ENCODE measurements around the gene ZBTB40.

Gene ZBTB40

DNA sequence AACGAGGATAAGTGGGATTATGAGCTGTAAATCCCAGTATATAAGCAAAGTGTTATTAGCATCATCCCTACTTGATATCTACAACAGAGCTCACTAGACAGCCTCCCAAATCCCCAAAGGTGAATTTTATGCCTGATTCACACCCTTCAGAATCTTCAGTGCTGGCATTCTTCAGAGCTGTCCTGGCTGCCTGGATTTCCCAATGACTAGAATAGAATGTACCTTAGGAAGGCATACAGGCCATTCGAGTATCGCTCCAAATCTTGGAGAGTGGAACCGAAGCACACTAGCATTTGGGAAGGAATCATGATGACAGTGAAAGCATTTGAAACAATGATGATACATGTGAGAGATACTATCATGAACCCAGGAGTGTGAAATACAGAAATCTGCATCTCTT, 22.3 kb downstream of the ZBTB40 start:
- DNase-seq: no peak

DNA sequence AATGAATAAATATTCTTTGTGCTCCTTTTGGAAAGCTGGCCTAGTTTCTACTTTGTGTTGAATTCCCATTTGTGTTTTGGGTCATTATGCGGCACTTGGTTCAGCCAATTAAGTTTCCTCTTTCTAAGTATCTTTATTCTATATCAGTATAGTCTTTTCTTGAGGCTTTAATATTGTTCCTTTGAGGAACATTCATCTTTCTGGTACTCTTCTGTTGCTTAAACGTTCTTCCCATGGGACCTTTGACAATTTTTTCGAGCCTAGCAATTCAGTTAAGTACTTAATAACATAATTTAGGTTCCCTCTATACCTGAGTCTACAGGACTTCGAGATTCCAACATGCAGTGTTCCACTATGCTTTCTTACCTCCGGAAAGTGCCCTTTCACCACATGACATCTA, 24.9 kb downstream of the ZBTB40 start:
- no peak for DNase-seq

DNA sequence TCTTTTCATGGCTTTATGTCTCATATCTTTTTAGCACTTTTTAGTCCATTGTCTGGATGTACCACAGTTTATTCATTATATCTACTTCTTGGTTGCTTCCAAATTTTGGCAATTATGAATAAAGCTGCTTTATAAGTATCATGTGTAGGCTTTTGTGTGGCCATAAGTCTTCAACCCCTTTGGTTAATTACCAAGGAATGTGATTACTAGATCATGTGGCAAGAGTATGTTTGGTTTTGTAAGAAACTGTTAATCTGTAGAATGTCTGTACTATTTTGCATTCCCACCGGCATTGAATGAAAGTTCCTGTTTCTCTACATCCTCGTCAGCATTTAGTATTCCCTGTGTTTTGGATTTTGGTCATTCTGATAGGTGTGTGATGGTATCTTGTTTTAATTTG, 31.5 kb downstream of the ZBTB40 start:
- DNase-seq: no peak

DNA sequence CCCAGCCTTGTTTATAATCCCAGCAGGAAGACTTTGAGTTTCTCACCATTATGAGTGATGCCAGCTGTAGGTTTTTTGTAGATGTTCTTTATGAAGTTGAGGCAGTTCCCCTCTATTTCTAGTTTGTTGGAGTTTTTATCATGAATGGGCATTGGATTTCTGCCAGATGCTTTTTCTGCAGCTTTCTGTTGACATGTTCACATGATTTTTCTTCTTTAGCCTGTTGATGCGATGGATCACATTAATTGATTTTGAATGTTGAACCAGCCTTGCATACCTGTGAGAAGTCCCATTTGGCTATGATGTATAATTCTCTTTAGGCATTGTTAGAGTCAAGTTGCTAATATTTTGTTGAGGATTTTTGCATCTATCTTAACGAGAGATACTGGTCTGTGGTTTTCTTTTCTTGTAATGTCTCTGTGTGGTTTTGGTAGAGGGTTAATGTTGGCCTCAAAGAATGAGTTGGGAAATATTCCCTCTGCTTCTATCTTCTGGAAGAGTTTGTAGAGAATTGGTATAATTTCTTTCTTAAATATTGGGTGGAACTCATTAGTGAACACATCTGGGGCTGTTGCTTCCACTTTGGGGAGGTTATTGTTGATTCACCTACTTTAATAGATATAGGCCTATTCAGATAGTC, 33.2 kb downstream of the ZBTB40 start:
- no peak for DNase-seq

DNA sequence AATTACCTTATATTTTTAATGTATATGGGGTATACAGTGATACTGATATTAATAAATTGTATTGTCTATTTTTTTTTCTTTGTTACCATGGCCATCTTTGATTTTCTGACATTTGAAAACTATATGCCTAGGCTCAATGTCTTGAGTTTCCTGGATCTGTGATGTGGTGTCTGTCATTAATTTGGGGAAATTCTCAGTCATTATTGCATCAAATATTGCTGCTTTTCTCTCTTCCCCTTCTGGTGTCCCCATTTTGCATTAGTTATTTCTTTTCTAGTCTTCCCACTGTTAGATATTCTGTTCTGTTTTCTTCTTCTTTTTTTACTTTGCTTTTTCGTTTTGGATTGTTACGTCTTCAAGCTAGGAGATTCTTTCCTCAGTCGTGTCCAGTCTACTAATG, 33.8 kb downstream of the ZBTB40 start:
- DNase-seq: no peak

DNA sequence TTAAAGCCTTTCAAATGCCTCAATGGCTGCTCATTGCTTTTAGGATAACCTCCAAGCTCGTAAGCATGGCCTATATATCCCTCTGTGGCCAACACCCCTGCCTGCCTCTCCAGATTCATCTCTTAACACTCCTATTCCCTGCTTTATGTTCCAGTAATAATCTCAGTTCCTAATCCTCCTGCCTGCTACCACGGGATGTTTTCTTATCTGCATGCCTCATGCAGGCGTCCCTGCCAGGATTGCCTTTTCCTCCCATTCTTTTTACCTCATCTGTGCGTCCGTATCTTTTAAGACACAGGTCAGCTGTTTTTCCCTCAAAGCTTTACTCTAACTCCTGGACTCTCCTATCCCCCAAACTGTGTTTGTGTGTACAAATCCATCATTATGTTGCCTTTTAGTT, 36.1 kb downstream of the ZBTB40 start:
- no peak for DNase-seq

DNA sequence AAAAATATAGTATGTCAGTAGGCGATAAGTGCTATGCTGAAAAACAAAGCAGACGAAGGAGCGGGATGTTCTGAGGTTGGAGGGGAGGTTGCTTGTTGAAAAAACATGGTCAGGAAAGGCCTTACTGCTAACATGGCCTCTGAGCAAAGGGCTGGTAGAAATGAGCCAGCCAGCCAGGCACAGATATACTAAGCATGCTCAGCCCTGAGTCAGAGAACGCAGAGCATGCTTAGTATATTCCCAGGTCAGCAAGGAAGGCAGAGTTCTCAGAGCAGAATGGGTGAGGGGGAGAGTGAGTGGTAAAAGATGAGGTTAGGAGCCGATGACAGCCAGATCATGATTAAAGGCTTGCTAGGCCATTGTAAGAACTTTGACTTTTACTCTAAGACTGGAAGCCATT, 36.7 kb downstream of the ZBTB40 start:
- DNase-seq: no peak

DNA sequence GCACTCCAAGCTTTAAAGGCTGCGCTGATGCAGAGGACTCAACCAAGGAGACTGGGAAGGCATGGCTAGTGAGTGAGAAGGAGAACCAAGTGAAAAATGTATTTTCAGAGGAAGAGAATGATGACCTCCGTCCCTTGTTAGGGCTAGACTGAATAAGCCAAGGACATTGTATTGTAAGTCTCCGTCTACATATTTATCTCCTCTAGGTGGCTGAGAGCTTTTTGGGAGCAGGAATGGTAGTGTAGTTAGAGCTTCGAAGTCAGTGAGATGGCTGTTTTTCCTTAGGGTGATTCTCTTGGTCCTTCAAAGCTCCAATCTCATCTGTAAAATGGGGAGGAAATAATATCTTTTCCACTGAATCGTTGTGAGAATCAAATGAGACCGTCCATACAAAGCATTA, 37.6 kb downstream of the ZBTB40 start:
- DNase-seq: no peak

DNA sequence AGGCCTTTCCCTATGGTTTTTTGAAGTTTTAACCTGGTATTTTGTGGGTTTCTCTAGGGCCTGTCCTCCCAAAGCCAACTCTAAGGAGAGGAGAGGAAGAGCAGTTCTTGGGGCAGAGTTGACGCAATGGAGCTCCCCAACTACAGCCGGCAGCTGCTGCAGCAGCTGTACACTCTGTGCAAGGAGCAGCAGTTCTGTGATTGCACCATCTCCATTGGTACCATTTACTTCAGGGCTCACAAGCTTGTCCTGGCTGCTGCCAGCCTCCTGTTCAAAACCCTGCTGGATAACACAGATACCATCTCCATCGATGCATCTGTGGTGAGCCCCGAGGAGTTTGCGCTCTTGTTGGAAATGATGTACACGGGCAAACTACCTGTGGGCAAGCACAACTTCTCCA, 38.2 kb downstream of the ZBTB40 start:
- DNase-seq: no peak

DNA sequence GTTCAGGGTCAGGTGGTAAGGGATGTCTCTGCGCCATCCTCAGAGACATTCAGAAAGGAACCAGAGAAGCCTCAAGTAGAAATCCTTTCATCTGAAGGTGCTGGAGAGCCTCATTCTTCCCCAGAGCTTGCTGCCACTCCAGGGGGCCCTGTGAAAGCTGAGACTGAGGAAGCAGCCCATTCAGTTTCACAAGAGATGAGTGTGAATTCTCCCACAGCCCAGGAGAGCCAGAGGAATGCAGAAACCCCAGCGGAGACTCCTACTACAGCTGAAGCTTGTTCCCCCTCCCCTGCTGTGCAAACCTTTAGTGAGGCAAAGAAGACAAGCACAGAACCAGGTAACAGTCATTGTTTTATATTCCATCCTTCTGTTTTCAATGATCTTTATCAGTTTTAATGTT, 38.7 kb downstream of the ZBTB40 start:
- DNase-seq: no peak

DNA sequence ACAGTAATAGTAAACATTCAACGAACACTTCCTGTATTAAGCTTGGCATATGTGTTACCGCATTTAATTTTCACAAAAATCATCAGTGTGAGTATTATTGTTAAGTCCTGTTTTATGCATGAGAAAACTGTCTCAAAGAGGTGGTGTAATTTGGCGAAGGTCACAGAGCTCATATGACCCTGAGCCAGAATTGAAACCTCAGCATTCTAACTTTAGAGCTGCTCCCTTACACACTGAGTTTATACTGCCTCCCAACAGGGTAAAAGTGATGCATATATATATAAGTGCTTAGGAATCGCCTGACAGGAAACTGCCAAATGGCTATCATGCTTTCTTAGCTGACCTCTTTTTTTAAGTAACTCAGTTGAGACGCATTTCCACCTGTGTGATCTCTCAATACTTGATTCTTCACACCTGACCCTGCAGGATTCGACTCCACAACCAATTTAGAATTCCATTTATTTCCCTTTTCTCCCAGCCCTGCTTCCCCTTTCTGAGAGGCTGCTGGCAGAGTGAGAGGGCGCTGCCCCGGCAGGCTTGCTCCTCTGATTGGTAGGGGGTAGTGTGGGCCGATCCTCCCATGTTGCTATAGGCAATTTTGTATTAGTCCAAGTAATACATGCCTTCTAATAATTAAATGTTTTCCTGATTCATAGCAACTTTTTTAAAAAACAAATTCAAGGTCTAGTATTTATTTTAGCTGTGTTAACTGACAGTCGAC, 40.5 kb downstream of the ZBTB40 start:
- no peak for DNase-seq

DNA sequence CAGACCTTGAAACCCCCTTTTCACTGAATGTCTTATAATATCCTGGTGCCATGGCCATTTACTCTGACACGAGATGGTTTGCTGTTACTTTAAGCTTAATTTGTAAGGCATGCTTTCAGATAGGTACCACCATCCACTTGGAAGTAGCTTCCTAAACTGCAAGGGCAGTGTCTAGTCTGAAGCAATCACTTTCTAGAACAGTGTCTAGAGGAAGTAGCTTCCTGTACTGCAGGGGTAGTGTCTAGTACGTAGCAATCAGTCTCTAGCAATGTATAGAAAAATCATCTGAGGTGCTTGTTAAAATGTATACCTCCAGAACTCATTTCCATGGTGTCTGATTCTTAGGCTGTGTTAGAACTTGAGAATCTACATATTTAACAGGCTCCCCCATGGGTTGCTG, 42.5 kb downstream of the ZBTB40 start:
- DNase-seq: no peak

DNA sequence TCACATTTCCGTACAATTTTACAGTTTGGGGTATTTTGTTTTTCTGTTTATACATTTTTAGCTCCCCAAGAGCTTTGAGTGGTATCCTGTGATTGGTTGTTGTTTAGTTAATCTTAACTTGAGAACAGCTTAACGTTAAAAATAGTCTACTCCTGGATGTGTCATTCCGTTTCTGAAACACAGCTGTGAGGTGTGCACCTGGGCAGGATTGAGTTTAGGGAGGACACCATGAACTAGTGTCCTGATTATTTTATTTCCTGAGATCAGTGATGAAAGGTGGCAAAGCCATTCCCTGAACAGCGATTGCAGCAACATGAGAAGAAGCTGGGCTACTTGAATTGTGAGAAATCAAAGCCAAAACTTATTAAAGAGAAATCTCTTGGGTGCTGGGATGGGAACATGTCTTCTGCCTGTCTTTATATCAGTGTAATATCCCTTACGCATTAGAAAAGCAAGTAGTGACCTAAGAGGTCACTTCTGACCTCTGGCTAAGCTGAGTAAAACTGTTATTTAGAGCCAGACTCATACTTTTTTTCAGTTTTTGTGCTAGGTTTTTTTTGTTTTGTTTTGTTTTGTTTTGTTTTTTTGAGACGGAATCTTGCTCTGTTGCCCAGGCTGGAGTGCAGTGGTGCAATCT, 43.4 kb downstream of the ZBTB40 start:
- no peak for DNase-seq

DNA sequence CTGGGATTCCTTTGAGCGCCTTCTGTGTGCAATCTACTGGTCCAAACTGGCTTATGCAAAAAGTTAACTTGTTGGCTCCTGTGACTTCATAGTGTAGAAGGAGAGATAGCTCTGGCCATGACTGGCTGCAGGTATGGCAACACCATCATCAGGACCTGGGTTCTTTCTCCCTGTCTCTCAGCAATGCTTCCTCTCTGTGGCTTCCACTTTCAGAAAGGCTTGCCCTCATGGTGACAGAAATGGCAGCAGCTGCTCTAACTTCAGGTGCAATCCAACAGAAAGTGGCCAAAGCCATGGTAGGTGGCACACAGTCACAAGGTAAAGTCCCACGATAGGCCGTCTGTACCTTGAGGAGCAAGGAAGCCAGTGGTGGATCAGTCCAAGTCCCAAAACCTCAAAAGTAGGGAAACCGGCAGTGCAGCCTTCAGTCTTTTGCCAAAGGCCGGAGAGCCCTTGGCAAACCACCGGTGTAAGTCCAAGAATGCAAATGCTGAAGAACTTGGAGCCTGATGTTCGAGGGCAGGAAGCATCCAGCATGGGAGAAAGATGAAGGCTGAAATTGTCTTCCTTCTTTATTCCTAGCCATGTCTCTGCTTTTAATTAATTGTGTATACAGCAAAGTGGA, 45.0 kb downstream of the ZBTB40 start:
- no peak for DNase-seq

DNA sequence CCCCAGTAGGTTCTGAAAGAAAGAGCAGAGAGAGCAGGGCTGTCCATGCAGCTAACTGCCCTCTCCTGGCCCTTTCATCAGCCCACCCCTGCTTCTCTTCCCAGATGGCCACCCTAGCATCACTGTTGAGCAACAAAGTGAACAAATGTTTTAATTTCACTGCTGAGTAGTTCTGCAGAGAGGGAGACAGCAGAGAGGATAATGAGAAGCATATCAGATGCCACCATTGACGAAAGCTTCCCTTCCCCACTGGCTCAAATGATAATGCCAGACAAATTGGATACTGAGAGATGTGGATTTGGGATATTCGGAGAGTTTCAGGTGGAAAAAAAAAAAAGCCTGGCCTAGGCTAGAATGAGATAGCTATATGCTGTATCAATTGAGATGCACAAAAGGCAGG, 46.8 kb downstream of the ZBTB40 start:
- no peak for DNase-seq

DNA sequence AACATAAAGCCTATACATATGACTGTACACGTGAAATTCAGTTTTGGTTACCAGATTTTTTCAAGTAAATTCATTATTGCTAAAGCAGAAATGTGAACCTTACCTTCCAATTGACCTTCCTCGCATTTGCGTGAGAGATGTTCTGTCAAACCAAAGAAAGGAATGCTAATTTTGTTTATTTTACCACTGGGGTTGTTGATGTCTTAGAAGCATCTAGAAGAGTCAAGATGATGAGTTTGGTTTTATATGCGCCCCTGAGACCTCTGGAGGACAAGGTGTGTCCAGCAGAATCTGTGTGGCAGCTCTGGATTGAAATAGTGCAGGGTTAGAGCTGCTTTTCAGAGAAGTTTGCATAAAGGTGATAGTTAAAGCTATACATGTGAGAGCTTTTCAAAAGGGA, 48.4 kb downstream of the ZBTB40 start:
- no peak for DNase-seq

DNA sequence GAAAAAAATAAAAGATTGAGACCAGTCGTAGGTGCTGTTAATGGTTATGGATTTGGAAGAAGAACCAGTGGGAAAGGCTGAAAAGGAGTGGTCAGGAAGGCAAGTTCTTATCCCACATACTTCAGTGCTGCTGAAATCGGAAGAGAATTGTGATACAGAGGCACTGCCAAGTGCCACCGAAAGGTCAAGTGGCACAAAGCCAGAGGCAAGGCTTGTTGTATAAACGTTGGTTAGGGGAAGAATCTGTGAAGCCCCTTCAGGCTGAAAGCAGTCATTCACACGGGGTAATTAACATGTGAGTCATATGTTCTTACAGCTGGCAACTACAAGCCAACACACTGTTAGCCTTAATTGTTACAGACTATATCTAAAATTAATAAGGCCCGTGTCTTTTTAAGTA, 48.8 kb downstream of the ZBTB40 start:
- DNase-seq: peak; percentile 24

DNA sequence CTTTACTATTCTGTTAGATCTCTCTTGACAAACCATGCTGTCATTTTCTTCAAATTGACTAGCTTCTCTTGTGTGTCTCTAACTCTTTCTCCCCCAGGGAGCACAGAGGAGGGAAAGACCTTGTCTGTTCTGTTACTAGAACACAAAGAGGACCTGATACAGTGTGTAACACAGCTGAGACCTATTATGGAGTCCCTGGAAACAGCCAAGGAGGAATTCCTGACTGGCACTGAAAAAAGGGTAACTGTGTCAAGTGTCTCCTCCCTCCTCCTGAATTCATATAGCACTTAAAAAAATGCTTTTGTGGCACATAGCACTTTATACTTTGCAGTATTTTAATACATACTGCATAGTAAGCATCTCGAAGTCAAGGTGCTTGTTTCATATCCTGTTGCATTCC, 50.6 kb downstream of the ZBTB40 start:
- DNase-seq: no peak

DNA sequence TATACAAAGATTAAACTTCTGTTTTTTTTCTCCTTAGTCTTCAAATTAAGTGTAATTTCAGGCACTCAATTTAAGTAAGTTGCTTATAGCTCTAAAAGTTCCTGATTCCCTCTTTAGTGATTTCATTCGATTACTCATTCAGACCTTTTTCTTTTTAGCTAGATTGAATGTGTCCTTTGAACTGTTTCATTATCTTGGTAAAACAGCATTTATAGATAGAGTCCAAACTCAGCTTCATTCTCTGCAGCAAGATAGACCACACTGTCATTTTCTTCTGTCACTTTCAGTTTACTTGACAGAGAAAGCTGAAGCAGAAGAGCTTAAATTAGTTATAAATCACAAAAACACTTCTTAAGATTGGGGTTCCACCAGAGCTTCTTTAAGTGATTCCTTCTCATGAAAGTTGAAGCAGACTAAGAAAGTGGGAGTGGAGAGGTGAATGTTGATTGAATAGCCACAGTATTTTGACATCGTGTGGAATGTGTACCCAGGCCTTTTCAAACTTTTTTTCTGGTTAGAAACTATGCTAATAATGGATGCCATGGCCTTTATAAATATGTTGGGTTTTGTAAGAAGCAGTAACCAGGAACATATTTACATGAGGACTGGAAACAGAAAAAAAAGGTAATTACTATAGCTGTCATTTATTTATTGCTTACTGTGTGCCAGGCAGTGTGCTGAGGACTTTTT, 52.2 kb downstream of the ZBTB40 start:
- DNase-seq: no peak

DNA sequence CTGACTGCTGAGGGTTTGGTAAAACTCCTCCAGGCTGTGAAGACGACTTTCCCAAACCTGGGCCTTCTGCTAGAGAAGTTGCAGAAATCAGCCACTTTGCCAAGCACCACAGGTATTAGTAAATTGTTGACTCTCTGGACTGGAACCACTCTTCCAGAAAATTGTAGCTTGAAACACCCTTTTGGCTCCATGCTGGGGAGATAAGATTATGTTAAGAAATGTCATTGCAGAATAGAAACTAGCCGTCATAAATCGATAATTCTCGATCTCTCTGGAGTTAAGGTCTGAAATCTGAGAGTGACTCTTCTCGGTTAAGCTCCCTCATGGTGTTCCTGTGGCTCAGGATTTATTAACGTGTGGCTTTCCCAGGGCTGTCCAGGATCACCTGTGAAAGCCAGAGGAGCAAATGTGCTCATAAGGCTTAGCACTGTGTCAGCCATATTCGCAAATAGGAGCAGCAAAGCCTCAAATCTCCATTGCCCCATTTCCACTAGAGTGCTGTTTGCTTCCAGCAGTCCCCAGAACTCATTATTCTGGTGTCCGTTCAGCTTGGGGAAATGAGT, 54.6 kb downstream of the ZBTB40 start:
- no peak for DNase-seq

DNA sequence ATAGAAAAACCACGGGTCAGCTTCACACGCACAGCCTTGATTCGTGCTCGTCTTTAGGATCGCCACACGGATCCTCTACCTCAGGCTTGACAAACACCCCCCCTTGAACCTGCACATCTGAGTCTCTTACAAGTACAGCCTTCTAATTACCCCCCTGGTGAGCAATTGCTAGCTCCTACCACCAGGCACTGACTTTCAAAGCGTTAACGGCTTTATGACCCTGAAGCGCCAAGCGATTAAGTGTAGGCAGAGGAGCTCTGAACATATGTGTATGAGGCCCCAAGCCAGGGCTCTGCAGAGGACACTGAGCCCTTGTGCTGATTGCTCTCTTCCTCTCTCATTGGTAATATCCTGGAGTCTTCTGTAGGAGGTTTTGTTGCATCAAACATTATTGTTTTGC, 55.9 kb downstream of the ZBTB40 start:
- no peak for DNase-seq

DNA sequence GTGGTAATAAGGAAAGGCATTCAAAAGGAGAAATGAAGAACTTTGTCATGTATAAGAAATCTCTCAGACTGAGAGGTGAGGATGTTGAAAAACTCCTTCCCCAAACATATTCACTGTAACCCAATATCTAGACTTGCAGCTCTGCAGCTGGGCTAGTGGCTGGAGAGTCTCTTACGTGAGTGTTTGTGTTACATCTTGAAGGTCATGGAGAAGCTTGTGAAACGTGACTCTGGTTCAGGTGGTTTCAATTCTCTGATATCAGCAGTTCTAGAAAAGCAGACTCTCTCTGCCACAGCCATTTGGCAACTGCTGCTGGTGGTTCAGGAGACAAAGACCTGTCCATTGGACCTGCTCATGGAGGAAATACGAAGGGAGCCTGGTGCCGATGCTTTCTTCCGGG, 56.7 kb downstream of the ZBTB40 start:
- DNase-seq: no peak

DNA sequence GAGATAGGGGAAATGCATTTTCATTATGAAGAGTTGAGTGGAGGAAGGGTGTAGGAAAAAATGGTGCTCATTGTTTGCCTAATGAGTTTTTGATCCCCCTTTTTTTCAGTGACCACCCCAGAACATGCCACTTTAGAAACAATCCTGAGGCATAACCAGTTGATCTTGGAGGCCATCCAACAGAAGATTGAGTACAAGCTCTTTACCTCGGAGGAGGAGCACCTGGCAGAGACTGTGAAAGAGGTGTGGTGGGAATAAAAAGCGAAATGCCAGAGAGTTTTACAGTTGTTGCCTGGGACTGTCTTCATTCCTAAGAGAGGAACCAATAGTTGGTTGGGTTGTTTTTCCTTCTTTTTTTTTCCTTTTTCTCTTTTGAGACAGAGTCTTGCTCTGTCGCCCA, 57.3 kb downstream of the ZBTB40 start:
- DNase-seq: no peak
